Breast epithelium (tissue), 4 donors: Measurements from ENCODE around the gene SPTAN1. TPM values are rescaled to one million over a fixed set of nuclear protein-coding genes. Genes with fewer than 3 reads are reported as not detected.

Experiments used
- DNase-seq, 2 donors: peaks; one replicate each; pipeline ENCODE4 v3.0.0-alpha.2; 2019; ENCODE audit warnings: low spot score in 2 of 2
- H3K27ac ChIP-seq, 2 donors: fragments of 200-600 bp; sonication (generic) in 1 of 2; one replicate each; pipeline ENCODE4 v1.5.1; 2016 to 2019; ENCODE audit warnings: mild to moderate bottlenecking in 1 of 2
- H3K27me3 ChIP-seq, 2 donors: fragments of 200-600 bp; sonication (generic) in 1 of 2; one replicate each; pipeline versions ENCODE4 v1.5.1 to v1.6.0; 2017 to 2019; ENCODE audit warnings: control low read depth in 1 of 2, mild to moderate bottlenecking in 1 of 2
- H3K36me3 ChIP-seq: fragments of 200-600 bp; one replicate; pipeline ENCODE4 v1.5.1; 2019
- H3K4me1 ChIP-seq, 2 donors: fragments of 200-600 bp; sonication (generic); one replicate each; pipeline ENCODE4 v1.5.1; 2016 to 2019; ENCODE audit warnings: control low read depth in 1 of 2
- H3K4me3 ChIP-seq, 3 donors: fragments of 200-600 bp; sonication (generic); 1 replicate in 2 of 3; 2 replicates in 1 of 3; pipeline ENCODE4 v1.5.1; 2016 to 2019; ENCODE audit warnings: mild to moderate bottlenecking in 3 of 3, moderate library complexity in 2 of 3
- H3K9me3 ChIP-seq, 2 donors: fragments of 200-600 bp; sonication (generic) in 1 of 2; one replicate each; pipeline ENCODE4 v1.5.1; 2016 to 2019; ENCODE audit warnings: control low read depth in 1 of 2
- CTCF ChIP-seq, 3 donors: fragments of 450-650 bp; IDR thresholded peaks; one replicate each; pipeline ENCODE4 v1.5.1; 2016 to 2017; ENCODE audit warnings: antibody characterized with exemption in 3 of 3, mild to moderate bottlenecking in 3 of 3, moderate library complexity in 3 of 3
- POLR2A ChIP-seq: fragments of 450-650 bp; IDR thresholded peaks from one replicate; pipeline ENCODE4 v1.6.1; 2016; ENCODE audit warnings: antibody characterized with exemption, mild to moderate bottlenecking, moderate library complexity
- POLR2AphosphoS5 ChIP-seq, 3 donors: sonication (generic); formaldehyde crosslinking; IDR thresholded peaks; one replicate each; pipeline ENCODE4 v1.6.1; 2017; ENCODE audit warnings: antibody characterized with exemption in 3 of 3
- intact Hi-C: fragments of 100-400 bp; cut with DNase I; formaldehyde crosslinking; loops from one replicate; pipeline ENCODE4 v1.15.1; 2023; ENCODE audit warnings: low total_unique reads
- total RNA-seq, 3 donors: library from RNA; depleted of rRNA; stranded (reverse); fragments of >200 nt; gene quantifications; one replicate each; pipeline ENCODE4 v1.1.0, GENCODE V29; 2016

SPTAN1 gene
- total RNA-seq, 3 donors from 2014 or later = 217 to 264 (median 254) TPM

GRCh38 chr9:128634651-128635262 lies 82.4 kb downstream of the SPTAN1 start:
- intact Hi-C loops = no loop called here
- no peaks in the 10 kb centered on the region for H3K9me3 ChIP-seq
- H3K27ac ChIP-seq = peak overlapping the region; percentile 97
- peak overlapping the region in 2 of 3 donors; percentile 20 to 53 for H3K4me3 ChIP-seq
- H3K36me3 ChIP-seq = no peaks in the 10 kb centered on the region
- no peaks in the 10 kb centered on the region for H3K27me3 ChIP-seq
- no peak for TF ChIP-seq POLR2AphosphoS5 (IDR thresholded peaks at IDR 0.05)
- no peak for TF ChIP-seq POLR2A
- TF ChIP-seq CTCF (IDR thresholded peaks at IDR 0.05) = no peak
- DNase-seq = no peak
- peaks cover 6 to 19% of the 10 kb centered on the region in 2 donors for H3K4me1 ChIP-seq

GRCh38 chr9:128635266-128636023 lies 83.1 kb downstream of the SPTAN1 start:
- TF ChIP-seq POLR2AphosphoS5 (IDR thresholded peaks at IDR 0.05) (peak; percentile 32 to 57 (median 33)), POLR2A (no peak), CTCF (IDR thresholded peaks at IDR 0.05) (peak; percentile 33 to 87 (median 80))
- H3K27ac ChIP-seq = peak overlapping the region; percentile 97
- peaks cover 6 to 19% of the 10 kb centered on the region in 2 donors for H3K4me1 ChIP-seq
- peak; percentile 89 to 93 for DNase-seq
- no peaks in the 10 kb centered on the region for H3K36me3 ChIP-seq
- intact Hi-C loops = no loop called here
- H3K4me3 ChIP-seq = peak overlapping the region in 2 of 3 donors; percentile 20 to 53
- H3K27me3 ChIP-seq = no peaks in the 10 kb centered on the region
- no peaks in the 10 kb centered on the region for H3K9me3 ChIP-seq

- H3K9me3 ChIP-seq = no peaks in the 10 kb centered on the region
- intact Hi-C loops = no loop called here
- H3K27me3 ChIP-seq = no peaks in the 10 kb centered on the region
- TF ChIP-seq POLR2A = no peak
- TF ChIP-seq CTCF (IDR thresholded peaks at IDR 0.05) = peak in 1 of 3 donors; percentile 37
- peak; percentile 67 to 84 for DNase-seq
- peak overlapping the region; percentile 97 for H3K27ac ChIP-seq
- peaks cover 6 to 19% of the 10 kb centered on the region in 2 donors for H3K4me1 ChIP-seq
- peak overlapping the region in 2 of 3 donors; percentile 20 to 53 for H3K4me3 ChIP-seq
- H3K36me3 ChIP-seq = no peaks in the 10 kb centered on the region
Measured at GRCh38 chr9:128636024-128636390, 83.6 kb downstream of the SPTAN1 start.

GRCh38 chr9:128636556-128637530 lies 84.5 kb downstream of the SPTAN1 start:
- Histone ChIP-seq H3K27ac (peak overlapping the region; percentile 97), H3K4me1 (peaks cover 6 to 19% of the 10 kb centered on the region in 2 donors), H3K36me3 (no peaks in the 10 kb centered on the region), H3K4me3 (peak overlapping the region in 1 of 3 donors; percentile 53), H3K9me3 (no peaks in the 10 kb centered on the region), H3K27me3 (no peaks in the 10 kb centered on the region)
- TF ChIP-seq POLR2A (no peak), POLR2AphosphoS5 (IDR thresholded peaks at IDR 0.05) (peak in 1 of 3 donors; percentile 8)
- intact Hi-C loops = no loop called here
- peak; percentile 43 to 72 for DNase-seq

GRCh38 chr9:128637656-128638055 lies 85.3 kb downstream of the SPTAN1 start:
- TF ChIP-seq POLR2AphosphoS5 (IDR thresholded peaks at IDR 0.05) (no peak), CTCF (IDR thresholded peaks at IDR 0.05) (no peak), POLR2A (no peak)
- peak overlapping the region in 1 of 2 donors; percentile 97 for H3K27ac ChIP-seq
- H3K27me3 ChIP-seq = no peaks in the 10 kb centered on the region
- no peak overlapping the region for H3K4me3 ChIP-seq
- H3K9me3 ChIP-seq = no peaks in the 10 kb centered on the region
- intact Hi-C loops = no loop called here
- peaks cover 6 to 19% of the 10 kb centered on the region in 2 donors for H3K4me1 ChIP-seq
- DNase-seq = no peak
- H3K36me3 ChIP-seq = no peaks in the 10 kb centered on the region
